Activated T-cell treated with anti-CD3 and anti-CD28 coated beads, Interleukin-2, amount 50 U/mL, for 48 hours (primary cell): ENCODE data around the gene MAPK14.

Experiments
- DNase-seq, 2 experiments: peaks; one replicate each; pipeline ENCODE4 v3.0.0-alpha.2; 2020

The MAPK14 gene

DNA sequence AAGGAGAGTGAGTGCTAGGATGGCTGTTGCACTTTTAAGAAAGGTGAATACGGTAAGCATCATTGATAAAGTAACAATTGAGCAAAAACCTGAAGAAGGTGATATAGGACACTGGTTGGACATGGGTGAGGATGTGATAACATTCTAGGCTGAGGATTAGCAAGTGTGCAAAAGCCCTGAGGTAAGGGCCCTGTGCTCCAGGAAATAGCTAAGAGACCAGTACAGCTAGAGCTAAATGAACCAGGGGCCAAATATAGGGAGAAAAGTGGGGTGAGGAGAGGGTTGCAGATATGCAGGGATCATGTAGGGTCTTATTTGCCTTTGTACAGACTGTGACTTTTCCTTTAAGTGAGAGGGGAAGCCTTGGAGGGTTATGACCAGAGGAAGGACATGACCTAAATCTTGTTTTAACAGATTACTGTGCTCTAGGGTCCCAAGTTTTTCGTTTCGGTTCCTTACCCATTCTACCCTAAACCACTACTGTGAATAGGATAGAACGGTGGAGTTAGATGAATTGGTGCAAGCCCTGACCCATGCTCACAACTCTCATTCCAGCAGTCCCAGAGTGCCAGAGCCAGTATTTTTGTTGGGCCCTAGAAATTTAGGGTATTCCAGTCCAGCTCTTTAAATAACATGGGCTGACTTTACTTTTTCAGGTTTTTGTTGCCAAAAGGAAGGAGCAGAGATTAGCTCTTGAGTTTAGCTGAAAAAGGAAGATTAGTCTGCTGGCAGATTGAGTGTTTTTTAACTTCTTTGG is 10.7 kb downstream of the MAPK14 start:
- DNase-seq = no peak

DNA sequence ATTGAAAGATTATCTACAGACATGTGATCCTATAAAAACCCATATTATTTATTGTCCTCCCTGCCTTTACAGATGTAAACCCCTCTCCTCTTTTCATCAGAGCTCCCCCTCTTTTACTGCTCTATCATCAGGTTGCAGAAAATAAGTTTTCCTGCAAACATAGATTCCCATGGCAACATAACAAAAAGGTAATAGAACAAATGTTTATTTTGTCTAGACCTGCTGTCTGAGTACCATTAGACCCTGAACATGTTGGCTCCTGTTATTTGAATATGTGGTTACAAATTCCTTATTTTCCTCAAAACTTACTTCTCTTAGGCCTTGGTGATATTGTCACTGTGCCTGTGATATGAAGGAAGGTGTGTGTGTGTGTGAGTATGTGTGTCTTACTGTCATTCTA is 11.5 kb downstream of the MAPK14 start:
- no peak for DNase-seq

DNA sequence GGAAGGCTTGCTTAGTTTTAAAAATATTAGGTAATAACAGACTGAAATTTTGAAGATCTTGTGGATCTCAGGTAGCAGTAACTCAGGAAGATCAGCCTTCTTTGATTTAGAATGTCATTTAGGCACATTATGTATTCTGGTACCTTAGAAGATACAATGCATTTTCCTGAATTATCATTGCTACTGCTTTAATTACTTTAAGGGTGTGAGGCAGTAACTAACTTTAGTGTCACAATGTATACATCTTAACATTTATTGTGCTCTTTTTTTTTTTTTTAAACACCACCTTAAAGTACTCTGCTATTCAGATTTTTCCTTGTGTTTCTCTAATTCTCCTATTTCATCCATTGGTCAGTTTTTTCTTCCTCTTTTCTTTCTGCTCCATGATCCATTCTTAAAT is 13.3 kb downstream of the MAPK14 start:
- no peak for DNase-seq

DNA sequence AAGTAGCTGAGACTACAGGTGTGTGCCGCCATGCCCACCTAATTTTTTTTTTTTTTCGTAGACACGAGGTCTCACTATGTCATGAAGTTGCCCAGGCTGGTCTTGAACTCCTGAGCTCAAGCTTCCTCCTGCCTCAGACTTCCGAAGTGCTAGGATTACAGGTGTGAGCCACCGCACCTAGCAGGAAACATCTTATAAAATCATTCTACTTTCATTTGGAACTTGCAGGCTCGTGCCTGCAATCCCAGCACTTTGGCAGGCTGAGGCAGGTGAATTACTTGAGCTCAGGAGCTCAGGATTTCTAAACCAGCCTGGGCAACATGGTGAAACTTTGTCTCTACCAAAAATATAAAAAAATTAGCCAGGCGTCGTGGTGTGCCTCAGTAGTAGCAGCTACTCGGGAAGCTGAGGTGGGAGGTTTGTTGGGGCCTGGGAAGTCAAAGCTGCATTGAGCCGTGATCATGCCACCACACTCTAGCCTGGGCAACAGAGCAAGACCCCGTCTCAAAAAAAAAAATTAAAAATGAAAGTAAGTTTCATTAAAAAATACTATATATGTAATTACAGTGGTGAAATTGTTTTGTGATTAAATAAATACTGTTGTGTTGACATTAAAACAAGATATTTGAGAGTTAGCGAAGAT is 15.1 kb downstream of the MAPK14 start:
- no peak for DNase-seq

DNA sequence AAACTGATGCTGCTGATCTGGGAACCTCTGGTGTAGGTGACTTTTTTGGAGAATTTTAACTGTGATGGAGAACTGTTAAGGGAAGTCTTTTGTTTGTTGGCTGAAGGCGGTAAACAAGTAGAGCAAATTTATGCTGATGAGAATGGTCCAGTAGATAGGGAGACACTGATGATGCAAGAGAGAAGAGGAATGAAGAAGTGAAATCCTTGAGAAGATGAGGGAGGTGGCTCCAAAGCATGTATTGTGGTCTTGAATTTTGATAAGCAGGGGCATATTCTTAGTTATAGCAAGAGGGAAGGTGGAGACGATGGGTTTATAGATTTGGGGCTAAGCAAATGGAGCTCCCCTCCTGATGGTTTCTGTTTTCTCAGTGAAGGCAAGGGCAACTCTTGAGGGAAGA is 22.0 kb downstream of the MAPK14 start:
- no peak for DNase-seq

DNA sequence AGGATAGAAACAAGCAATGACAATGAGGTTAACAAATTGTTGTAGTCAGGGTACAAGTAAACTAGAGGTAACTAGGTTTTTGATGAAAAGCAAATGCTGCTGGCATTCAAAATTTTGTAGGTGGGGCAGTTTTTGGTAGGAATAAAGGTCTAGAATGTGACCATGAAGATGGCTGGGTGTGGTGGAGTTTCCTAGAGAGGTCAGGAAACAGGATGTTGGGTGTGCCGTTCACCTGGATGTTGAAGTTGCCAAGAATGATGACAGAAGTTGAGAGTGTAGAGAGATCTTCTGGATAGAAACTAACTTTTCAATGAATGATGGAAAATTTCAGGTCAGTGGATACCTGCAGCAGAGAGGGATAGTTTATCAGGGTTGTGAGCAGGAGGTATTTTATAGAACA is 22.7 kb downstream of the MAPK14 start:
- DNase-seq = no peak

DNA sequence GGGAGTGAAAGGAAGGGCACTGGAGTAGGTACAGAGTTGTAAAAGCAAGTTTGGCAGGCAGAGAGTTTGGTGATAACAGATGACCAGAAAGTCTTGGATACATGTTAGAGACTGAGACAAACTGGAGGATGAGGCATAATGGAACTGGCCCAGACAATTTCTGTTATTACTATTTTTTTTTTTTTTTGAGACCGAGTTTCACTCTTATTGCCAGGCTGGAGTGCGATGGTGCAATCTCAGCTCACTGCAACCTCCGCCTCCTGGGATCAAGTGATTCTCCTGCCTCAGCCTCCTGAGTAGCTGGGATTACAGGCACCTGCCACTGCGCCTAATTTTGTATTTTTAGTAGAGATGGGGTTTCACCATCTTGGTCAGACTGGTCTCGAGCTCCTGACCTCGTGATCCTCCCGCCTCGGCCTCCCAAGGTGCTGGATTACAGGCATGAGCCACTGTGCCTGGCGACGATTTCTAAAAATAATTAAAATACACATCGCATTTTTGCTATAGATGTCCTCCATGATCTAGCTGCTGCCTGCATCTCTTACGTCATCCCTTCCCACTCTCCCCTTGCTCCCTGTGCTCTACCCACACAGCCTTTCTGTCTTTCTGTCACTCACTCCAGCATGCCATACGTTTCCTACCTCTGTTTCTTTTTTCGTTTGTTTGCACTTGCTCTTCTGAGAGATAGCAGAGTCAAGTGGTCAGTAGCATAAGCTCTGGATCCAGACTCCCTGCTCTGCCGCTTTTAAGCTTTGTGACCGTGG is 23.5 kb downstream of the MAPK14 start:
- no peak for DNase-seq

DNA sequence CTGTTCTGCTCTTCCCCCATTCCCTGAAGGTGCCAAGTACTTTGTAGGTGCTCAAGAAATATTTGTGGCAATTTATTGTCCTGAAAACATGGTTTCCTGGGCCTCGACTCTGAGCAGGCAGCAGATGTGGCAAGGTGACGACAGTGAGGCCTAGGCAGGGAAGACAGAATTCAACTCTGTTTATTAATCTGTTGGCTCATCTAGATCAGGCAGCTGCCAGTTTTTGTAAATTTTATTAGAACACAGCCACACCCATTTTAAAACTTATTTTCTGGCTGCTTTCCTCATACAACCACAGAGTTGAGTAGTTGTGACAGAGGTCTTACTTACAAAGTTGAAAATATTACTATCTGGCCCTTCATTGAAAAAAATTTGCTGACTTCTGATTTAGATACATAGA is 24.5 kb downstream of the MAPK14 start:
- no peak for DNase-seq

DNA sequence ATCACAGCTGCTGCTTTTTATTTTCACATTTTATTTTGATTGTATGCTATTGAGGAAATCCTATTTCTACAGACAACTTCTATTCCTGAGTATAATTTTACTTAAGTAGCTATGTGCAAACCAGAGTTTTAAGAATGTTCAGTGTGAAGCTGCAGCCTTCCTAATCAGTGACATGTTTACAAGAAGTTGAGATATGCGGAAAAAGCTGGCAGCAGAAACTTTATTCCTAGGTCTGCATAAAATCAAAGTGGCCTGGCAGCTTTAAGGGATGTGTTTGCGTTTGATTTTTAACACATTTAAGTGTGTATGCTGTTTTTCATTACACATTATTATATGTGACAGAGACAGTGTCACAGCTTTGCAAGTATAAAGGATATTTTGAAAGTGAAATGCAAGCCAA is 26.3 kb downstream of the MAPK14 start:
- no peak for DNase-seq

DNA sequence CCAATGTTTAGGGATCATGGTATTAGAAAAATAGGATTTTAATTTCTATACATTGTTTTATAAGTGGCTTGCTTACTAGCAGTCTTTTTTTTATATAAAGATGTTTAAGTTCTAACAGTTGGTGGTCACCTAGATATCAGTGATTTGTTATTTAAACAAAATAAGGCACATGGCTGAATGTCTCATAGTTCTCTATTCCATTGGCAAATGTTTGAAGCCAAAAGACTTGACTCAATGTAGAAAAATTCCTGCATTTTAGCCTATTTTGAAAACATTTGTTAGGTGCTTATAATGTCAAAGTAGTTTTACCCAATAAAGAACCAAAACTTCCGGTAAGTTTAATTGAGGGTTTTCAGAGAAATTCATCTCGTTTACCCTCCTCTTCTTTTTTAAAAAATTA is 26.8 kb downstream of the MAPK14 start:
- DNase-seq = no peak

DNA sequence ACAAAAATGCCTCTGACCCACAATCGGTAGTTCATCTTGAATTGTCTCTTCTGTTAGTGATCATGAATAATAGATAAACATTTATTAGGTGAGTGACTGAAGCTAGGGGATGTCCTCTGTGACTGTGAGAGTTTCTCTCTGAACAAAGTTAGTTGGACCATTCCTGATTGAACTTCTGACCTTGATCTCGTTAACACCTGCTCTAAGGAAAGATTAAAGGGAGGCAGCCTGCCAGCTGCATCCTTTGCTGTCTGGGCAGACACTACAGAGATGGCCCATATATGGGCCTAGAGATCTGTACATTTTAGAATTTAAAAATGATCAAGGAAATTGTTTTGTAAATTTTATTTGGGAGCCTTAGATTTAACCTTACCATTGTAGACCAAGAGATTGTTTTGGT is 27.3 kb downstream of the MAPK14 start:
- no peak for DNase-seq

DNA sequence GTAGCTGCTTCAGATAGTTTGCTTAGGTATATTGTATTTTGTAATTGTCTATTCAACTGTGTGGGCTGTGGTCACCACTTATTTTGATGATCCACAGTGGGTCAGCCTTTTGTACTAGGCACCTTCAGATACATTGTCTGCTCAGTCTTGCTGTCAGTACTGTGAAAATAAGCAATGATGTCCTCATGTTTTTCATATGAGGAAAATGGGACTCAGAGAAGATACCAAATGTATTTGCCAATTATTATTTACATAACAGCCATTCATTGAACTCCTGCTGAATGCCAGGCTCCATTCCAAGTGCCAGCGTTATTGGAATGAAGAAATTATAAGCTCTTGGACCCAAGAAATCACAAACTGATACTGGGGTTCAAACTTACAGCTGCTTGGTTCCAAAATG is 28.6 kb downstream of the MAPK14 start:
- no peak for DNase-seq

DNA sequence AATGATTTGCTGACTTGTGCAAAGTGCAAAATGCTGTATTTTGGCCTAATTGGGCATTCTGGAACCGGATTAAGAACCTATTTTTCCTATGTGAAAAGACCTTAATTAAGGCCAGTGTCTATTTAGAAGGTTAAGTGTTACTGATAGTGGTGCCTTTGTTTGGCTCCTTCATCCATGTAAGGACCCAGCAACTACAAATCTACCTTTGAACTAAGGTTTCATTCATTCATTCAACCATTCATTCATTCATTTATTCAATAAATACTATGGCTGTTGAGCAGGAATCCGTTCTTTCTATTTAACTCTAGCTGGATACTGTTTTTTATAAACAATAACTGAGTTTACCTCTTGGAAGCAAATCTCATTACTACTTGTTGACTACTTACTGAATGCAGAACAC is 33.6 kb downstream of the MAPK14 start:
- no peak for DNase-seq

DNA sequence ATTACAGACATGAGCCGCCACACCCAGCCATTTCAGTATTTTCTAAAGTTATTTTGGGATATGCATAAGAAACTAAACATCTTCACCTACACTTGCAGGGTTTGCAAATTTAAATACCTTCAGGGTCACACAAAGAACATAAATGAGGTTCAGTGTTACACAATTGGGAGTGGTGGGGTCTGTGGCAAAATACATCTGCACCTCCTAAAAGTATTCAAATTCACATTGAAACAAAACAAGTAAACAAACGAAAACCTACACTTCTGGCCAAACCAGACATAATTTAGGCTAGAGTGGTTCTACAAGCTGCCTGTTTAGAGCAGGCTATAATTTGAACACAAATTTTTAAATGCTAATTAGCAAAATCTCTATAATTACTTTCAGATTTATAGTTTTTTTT is 34.6 kb downstream of the MAPK14 start:
- DNase-seq = no peak

DNA sequence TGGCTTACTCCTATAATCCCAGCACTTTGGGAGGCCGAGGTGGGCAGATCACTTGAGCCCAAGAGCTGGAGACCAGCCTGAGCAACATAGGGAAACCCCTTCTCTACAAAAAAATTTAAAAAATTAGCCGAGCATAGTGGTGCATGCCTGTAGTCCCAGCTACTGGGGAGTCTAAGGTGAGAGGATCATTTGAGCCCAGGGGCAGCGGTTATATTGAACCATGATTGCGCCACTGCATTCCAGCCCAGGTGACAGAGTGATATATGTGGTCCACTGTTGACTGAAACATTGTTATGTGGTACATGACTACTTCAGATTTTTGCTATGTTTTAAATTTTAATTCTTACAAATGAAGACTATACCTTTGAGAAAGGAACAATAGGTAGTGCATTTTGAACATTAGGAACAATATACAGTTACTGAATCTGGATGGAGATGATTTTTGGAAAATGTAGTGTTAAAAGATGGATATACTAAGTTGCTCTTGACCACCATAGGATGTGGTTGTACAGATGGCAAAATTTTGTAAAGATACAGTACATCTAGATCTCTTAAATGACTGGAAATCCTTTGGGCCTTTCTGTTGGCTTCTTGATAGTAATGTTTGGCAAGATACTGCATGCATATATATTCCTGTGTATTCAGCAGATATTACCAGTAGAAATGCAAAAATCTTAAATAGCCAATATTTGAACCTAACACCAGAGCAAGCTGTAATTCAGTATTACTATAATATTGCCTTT is 35.9 kb downstream of the MAPK14 start:
- DNase-seq = no peak

DNA sequence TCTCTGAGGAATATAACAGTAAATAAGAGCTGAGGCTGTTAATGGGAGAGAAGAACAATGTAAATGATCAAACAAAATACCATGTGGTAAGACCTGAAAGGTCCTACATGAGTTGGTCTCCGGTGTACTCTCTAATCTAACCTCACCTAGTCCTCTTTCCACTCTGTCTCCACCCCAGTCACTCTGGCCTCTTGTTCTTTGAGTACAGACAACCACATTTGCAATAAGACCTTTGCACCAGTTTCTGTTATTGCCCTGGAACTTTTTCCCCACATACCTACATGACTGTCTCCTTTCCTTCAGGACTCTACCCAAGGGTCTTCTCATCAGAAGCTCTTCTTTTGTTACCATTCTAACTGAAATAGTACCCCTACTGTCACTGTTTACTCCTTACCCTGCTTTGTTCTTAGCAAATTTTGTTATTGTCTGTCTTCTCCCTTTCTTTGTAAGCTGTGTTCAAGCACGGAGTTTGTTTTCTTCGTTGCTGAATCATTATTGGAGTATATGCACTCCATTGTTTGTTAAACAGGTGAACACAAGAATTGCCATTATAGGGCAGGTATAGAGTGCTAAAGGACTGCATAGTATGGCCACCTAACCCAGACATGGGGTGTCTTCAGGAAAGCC is 37.3 kb downstream of the MAPK14 start:
- no peak for DNase-seq

DNA sequence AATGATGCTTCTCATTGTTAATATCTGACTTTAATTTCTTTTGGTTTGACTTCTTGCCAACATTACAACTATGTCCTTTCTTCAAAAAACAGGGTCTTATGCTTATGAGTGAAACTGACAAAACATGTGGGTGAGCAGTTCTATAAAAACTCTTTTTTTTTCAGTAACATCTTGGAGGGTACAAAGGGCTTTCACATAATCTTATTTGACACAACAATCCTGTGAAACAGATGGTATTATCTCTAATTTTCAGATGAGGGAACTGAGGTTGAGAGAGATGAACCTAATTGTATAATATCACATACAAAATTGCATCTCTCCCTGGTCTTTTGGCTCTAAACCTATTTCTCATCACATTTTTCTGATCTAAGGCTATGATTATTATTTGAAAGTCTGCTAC is 38.3 kb downstream of the MAPK14 start:
- DNase-seq = no peak

DNA sequence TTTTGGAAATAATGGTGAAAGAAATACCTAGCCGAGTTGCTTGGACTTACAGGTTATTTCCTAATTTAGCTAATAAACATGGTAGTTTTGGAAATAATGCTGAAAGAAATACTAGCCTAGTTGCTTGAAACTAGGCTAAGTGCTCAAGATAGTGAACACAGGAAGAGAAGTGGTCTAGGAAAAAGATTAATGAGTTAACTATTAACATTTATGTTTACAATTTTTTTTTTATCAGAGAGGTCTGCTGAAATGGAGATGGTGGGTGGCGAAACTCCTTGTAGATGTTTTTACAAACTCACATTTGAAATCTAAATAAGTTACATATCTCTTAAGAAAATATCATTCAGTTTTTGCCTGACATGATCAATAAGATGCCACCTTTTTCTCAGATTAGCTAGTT is 39.2 kb downstream of the MAPK14 start:
- no peak for DNase-seq

DNA sequence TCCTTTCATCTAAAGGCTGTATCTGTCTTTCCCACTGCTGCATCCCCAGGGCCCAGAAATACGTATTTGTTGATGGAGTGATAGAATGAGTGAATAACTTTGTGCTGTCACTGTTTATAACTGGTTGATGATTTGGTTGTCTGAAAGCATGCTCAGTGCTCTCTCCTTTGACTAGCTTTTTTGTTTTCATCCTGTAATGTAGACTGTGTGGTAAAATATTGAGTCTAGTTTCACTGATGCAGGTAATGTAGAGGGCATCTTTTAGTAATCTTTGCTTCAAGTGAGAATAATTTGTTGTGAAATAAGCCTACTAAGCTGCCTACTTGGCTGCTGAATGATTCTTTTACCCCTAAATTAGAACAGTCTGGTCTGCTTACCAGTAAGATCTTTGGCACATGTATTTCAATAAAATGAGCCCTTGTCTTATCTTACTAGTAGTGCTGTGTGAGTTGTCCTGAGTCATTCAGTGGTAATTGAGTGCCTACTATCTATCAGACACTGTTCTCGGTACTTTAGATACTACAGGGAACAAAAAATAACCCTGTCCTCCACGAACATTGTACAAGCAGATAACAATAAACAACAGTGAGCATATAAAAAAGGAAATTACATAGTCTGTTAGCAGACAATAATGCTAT is 39.9 kb downstream of the MAPK14 start:
- no peak for DNase-seq

DNA sequence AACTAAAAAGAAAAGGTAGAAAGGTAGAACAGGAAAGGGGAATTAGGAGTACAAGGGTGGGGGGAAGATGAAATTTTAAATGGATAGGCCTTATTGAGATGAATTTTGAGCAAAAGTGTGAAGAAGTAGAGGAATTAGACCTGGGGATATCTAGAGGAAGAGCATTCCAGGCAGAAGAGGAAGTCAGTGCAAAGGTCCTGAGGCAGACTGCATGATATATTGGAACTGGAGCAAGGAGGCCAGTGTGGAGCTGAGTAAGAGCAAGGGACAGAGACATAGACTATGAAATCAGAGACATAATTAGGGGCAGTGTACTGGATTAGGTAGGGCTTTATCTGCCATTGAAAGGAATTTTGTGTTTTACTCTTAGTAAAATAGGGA is 40.4 kb downstream of the MAPK14 start:
- DNase-seq = no peak

DNA sequence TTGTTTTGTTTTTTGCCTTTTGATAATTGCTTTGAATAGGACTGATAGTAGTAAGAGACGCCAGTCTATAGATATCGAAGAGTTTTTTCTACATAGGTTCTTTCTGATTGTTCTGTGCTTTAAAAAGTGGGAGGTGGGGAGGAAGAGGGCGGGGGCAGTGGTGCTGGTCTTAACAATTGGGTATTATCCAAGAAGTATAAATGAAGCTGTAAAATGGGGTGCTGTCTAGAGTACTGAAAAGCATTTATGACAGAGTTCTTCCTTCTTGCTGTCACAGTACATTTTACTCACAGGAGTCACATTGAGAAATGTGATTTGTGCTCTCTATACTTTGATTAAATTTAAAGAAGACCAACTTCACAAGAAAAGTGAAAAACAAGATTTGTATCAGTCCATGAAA is 41.0 kb downstream of the MAPK14 start:
- DNase-seq = no peak

DNA sequence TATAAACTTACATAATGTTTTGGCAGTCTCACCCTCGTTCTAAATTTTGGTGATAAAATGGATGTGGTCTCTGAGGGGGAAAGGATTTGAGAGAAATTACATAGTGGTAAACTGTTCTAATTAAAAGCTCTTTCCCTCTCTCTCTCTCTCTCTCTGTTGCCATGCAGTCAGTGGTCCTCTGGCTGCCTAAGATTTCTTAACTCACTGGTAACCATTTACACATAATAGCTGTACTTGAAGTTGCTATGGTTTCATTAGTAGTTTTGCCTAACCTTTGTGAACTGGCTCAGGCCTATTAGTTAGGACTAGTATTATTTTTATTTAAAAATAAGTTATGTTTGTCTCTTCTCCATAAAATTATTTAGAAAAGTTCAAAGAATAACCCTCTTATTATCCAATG is 42.0 kb downstream of the MAPK14 start:
- DNase-seq = no peak

DNA sequence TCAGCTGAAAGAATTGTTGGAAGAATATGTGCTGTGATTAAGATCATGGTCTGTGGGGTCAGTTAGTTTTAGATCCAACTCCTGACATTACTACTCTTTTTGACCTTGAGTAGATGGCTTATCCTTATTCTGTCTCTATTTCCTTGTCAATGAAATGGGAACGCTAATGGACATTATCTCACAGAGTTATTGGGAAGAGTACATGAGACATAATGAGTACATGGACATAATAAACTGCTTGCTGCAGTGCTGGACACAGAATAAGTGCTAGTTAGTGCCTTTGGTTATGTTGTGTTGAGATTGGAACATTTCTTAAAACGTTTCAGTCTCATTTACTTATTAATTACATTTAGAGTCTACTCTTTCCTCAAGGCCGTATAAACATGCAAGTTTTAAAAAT is 42.6 kb downstream of the MAPK14 start:
- no peak for DNase-seq
